Measurements from ENCODE around the gene LIN7B. TPM values are rescaled to one million over a fixed set of nuclear protein-coding genes. Genes with fewer than 3 reads are reported as not detected.

LIN7B gene
- total RNA-seq, 2 experiments from 2014 or later: 3.3 to 5.7 TPM

DNA sequence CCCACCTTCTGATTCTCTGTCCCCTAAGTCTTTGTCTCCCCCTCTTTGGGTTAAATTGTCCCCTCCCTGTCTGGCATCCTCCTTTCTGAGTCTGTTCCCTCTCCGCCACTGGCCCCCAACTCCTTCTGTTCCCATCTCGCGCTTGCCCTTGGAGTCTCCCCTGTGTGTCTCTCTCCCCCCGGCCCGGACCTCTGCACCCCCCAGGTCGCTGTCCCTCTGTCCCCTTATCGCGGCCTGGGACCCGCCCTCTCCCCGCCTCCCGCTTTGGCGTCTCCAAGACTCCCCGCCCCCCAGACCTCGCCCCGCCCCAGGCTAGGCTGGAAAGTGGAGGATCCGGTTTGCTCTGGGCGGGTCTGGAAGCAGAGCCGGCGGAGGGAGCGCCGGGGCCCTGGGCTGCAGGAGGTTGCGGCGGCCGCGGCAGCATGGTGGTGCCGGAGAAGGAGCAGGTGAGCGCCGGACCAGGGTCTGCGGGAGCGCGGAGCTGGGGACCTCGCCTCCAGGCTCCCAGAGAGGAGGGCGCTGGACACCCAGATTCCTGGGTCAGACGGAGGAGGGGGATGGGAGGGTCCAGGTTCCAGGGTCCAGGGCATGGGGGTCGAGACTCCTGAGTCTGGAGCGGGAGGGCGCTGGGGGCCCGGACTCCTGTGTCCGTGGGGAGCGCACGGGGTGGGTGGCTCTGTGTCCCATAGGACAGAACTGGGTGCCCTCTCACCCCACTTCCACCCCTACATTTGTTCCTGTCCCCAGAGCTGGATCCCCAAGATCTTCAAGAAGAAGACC, 43.5 kb downstream of the LIN7B start, which contains the start of gene TRPM4:
TRPM4 (plus strand) TSS at position 348 of the 780 bp plus-strand sequence; CDS start at position 423, 75 bp downstream.
- Mint-ChIP-seq H3K27me3 (peaks cover 51% of the 10 kb centered on the region), H3K9me3 (ENCODE audit: low read depth) (no peaks in the 10 kb centered on the region), H3K36me3 (no peaks in the 10 kb centered on the region), H3K4me3 (no peak within 1 kb of the TSS), H3K4me1 (peaks cover 4% of the 10 kb centered on the region), H3K27ac (no peak within 1 kb of the TSS)
- ATAC-seq (peak; percentile 82), DNase-seq (peak; percentile 64)
- CTCF ChIA-PET: no interaction called here

DNA sequence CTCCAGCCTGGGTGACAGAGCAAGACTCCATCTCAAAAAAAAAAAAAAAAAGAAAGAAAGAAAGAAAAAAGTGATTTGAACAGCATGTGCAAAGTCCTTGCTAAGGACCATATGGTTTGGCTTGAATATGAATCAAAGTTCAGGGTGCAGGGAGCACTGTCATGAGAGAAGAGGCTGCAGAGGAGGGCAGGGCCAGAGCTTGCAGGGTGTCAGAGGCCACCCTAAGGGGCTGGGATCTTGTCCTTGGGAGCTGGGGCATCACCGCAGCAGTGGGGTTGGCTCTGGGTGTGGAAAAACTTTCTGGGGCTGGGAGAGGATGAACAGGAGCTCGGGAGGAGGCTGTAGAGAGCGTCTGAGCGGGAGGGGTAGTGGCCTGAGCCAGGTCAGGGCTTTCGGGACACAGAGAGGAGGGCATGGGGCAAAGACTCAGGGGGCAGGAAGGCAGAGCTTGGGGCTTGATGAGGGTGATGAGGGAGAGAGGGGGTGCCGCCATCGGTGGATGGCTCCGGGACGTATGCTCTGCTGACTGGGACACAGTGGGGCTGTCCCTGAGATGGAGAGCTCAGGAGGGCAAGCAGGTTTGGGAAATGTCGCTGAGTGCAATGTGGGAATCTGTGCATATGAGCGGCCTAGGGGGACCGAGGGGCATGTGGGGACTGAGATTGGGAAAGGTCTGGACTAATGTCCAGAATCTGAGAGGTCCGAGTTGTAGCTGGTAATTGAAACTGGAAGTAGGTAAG, 46.5 kb downstream of the LIN7B start:
- ATAC-seq: no peak
- peaks cover 4% of the 10 kb centered on the region for H3K4me1 Mint-ChIP-seq

DNA sequence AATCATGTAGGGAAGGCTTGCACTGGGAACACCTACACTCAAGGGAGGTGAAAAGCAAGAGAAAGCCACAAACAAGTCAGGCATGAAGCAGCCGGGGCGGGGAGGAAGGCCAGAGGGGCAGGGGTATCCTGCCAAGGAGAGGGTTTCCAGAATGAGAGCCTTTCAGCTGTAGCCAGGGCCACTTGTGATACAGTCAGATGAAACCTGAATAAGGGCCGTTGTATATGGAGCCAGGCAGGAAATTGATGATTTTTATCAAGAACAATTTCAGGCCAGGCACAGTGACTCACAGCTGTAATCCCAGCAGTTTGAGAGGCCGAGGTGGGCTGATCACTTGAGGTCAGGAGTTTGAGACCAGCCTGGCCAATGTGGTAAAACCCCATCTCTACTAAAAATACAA, 47.8 kb downstream of the LIN7B start:
- H3K9me3 Mint-ChIP-seq (ENCODE audit: low read depth): no peaks in the 10 kb centered on the region
- no peak overlapping the region for H3K4me3 Mint-ChIP-seq
- ATAC-seq: no peak
- DNase-seq: no peak
- H3K27me3 Mint-ChIP-seq: peaks cover 39% of the 10 kb centered on the region
- peaks cover 4% of the 10 kb centered on the region for H3K4me1 Mint-ChIP-seq
- H3K27ac Mint-ChIP-seq: no peak overlapping the region
- no peaks in the 10 kb centered on the region for H3K36me3 Mint-ChIP-seq
- CTCF ChIA-PET: interaction anchor here (1.0 kb wide), 1 partner anchor 64 kb away, joined by 4 read pairs; no protein-coding TSS in a partner anchor

More for the DNA sequence above, 46.5 kb downstream of the LIN7B start:
- no peaks in the 10 kb centered on the region for H3K9me3 Mint-ChIP-seq (ENCODE audit: low read depth)
- no peak overlapping the region for H3K4me3 Mint-ChIP-seq
- H3K27ac Mint-ChIP-seq: no peak overlapping the region
- DNase-seq: no peak
- H3K36me3 Mint-ChIP-seq: no peaks in the 10 kb centered on the region
- CTCF ChIA-PET: interaction anchor here (0.7 to 1.1 kb wide), 3 partner anchors 14 to 337 kb away, joined by 3 to 8 read pairs (median 3); no protein-coding TSS in a partner anchor
- peaks cover 39% of the 10 kb centered on the region for H3K27me3 Mint-ChIP-seq

DNA sequence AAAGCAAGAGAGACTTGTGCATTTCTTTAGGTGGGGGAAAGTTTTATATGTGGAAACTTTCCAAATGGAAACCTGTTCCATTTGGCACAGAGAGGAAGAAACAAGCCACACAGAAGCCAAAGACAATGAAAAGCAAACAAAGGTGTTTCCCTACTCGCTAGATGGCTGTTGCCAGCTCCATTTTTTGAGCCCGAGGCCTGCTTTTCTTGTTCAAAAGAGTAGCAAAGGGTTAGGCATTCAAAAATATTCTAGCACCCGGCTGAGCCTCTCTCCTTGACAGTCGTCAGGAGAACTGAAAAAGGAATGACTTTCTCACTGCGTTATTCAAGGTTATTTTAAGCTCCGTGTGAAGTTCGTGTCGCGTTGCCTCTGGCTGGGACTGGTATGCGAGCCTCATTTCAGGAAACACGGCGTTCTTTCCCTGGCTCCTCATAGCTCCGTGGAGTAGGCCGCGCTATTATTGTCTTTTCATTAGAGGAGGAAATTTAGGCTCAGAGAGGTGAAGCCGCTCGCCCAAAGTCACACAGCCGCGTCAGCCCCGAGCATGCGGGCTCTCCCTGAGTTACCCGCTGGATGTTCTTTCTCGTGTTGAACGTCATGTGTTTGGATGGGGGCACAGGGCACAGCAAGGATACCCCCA, 51.1 kb downstream of the LIN7B start:
- H3K9me3 Mint-ChIP-seq (ENCODE audit: low read depth): no peaks in the 10 kb centered on the region
- CTCF ChIA-PET: interaction anchor here (1.0 kb wide), 1 partner anchor 33 kb away, joined by 4 read pairs; no protein-coding TSS in a partner anchor
- no peak for ATAC-seq
- no peaks in the 10 kb centered on the region for H3K36me3 Mint-ChIP-seq
- no peak overlapping the region for H3K4me3 Mint-ChIP-seq
- H3K4me1 Mint-ChIP-seq: no peaks in the 10 kb centered on the region
- no peak for DNase-seq
- H3K27ac Mint-ChIP-seq: no peak overlapping the region
- peaks cover 17% of the 10 kb centered on the region for H3K27me3 Mint-ChIP-seq

DNA sequence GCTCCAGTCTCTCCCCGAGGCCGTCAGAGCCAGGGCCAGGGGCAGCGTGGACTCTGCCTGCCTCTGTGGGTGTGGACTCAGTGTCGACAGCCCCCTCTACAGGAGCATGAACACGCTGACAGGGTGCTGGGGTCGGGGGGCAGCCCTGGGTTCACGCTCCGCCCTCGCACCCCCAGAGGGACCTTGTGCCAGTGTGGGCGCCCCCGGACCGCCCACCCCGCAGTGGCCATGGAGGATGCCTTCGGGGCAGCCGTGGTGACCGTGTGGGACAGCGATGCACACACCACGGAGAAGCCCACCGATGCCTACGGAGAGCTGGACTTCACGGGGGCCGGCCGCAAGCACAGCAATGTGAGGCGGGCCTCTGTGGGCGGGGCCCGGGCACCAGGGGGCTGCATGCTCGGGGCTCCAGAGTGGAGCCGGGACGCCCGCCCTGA, 51.7 kb downstream of the LIN7B start:
- no peaks in the 10 kb centered on the region for H3K9me3 Mint-ChIP-seq (ENCODE audit: low read depth)
- peaks cover 12% of the 10 kb centered on the region for H3K27me3 Mint-ChIP-seq
- no peak overlapping the region for H3K27ac Mint-ChIP-seq
- H3K36me3 Mint-ChIP-seq: no peaks in the 10 kb centered on the region
- CTCF ChIA-PET: no interaction called here
- H3K4me1 Mint-ChIP-seq: no peaks in the 10 kb centered on the region
- DNase-seq (no peak), ATAC-seq (no peak)
- H3K4me3 Mint-ChIP-seq: no peak overlapping the region

DNA sequence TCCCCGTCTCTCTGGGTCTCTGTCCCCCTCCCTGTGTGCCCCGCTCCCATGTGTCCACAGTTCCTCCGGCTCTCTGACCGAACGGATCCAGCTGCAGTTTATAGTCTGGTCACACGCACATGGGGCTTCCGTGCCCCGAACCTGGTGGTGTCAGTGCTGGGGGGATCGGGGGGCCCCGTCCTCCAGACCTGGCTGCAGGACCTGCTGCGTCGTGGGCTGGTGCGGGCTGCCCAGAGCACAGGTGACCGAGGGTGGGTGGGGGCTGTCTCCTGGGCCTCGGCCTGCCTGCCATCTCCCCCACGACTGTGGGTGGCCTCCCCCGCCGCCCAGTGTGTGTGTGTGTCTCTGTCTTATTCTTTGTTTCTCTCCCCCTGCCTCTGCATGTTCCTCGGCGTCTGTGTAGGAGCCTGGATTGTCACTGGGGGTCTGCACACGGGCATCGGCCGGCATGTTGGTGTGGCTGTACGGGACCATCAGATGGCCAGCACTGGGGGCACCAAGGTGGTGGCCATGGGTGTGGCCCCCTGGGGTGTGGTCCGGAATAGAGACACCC, 53.8 kb downstream of the LIN7B start:
- Mint-ChIP-seq H3K27me3 (peaks cover 11% of the 10 kb centered on the region), H3K4me3 (no peak overlapping the region), H3K9me3 (ENCODE audit: low read depth) (no peaks in the 10 kb centered on the region), H3K36me3 (no peaks in the 10 kb centered on the region), H3K4me1 (no peaks in the 10 kb centered on the region), H3K27ac (no peak overlapping the region)
- DNase-seq (no peak), ATAC-seq (no peak)
- CTCF ChIA-PET: interaction anchor here (1.0 kb wide), 1 partner anchor 31 kb away, joined by 4 read pairs; no protein-coding TSS in a partner anchor

Other genes with a start within 250 kb of the LIN7B start
- gene PLEKHA4, start 245.8 kb upstream of the LIN7B start, total RNA-seq: 1 to 10 TPM; 2.2 to 5.6 TPM
- gene PPP1R15A, start 241.9 kb upstream of the LIN7B start, total RNA-seq: 10 to 100 TPM; 32.1 to 89.7 TPM
- gene TULP2, start 215.6 kb upstream of the LIN7B start, total RNA-seq: under 1 TPM in 1 of 2 experiments, not detected in 1; 0.47 TPM
- gene NUCB1, start 214.1 kb upstream of the LIN7B start, total RNA-seq: 100 to 1,000 TPM; 185 to 226 TPM
- 1 to 10 TPM in 1 of 2 experiments, under 1 TPM in 1; 0.96 to 1.1 TPM for gene DHDH, start 180.7 kb upstream of the LIN7B start, total RNA-seq
- 100 to 1,000 TPM; 359 to 377 TPM for gene BAX, start 159.5 kb upstream of the LIN7B start, total RNA-seq
- 1,000 to 10,000 TPM; 1,380 to 1,403 TPM for gene FTL, start 149.1 kb upstream of the LIN7B start, total RNA-seq
- 10 to 100 TPM; 44.0 to 65.5 TPM for gene GYS1, start 121.1 kb upstream of the LIN7B start, total RNA-seq
- gene RUVBL2, start 120.5 kb upstream of the LIN7B start, total RNA-seq: 100 to 1,000 TPM; 124 to 125 TPM
- not detected for gene LHB, start 97.3 kb upstream of the LIN7B start, total RNA-seq
- gene CGB3, start 90.0 kb upstream of the LIN7B start, total RNA-seq: not detected
- not detected for gene CGB2, start 82.5 kb upstream of the LIN7B start, total RNA-seq
- gene CGB1, start 77.5 kb upstream of the LIN7B start, total RNA-seq: not detected
- gene CGB5, start 70.5 kb upstream of the LIN7B start, total RNA-seq: not detected
- not detected for gene CGB8, start 65.3 kb upstream of the LIN7B start, total RNA-seq
- not detected for gene CGB7, start 56.6 kb upstream of the LIN7B start, total RNA-seq
- not detected for gene NTF4, start 49.6 kb upstream of the LIN7B start, total RNA-seq
- not detected for gene KCNA7, start 41.7 kb upstream of the LIN7B start, total RNA-seq
- 100 to 1,000 TPM; 222 to 224 TPM for gene SNRNP70, start 28.9 kb upstream of the LIN7B start, total RNA-seq
- gene C19orf73, start 4.8 kb downstream of the LIN7B start, total RNA-seq: 1 to 10 TPM; 1.6 to 1.8 TPM
- gene PPFIA3, start 5.2 kb downstream of the LIN7B start, total RNA-seq: 1 to 10 TPM; 1.7 to 3.6 TPM
- not detected for gene HRC, start 41.0 kb downstream of the LIN7B start, total RNA-seq
- under 1 TPM in 1 of 2 experiments, not detected in 1; 0.14 TPM for gene TRPM4, start 43.4 kb downstream of the LIN7B start, total RNA-seq
- 1 to 10 TPM; 2.5 to 2.7 TPM for gene SLC6A16, start 210.8 kb downstream of the LIN7B start, total RNA-seq
- gene CD37, start 221.0 kb downstream of the LIN7B start, total RNA-seq: 100 to 1,000 TPM; 126 to 177 TPM
- not detected for gene TEAD2, start 248.0 kb downstream of the LIN7B start, total RNA-seq
- not detected for gene DKKL1, start 249.5 kb downstream of the LIN7B start, total RNA-seq

Measured in activated CD8-positive, alpha-beta memory T cell treated with anti-CD3 and anti-CD28 coated beads, Interleukin-2, amount 10 ng/mL, durations not matched to agents 7 days and 5 days (primary cell).